MG63 (cell line): ENCODE data around the gene SUZ12. TPM values are rescaled to one million over a fixed set of nuclear protein-coding genes. Genes with fewer than 3 reads are reported as not detected.
"Not testable (repeated sequence)": the region's sequence is repeated elsewhere in the genome, so short reads cannot be mapped to it uniquely, and the experiment has no call there.

ENCODE experiments used
- DNase-seq: peaks from one replicate; pipeline ENCODE4 v3.0.0-alpha.2; 2020
- H3K27me3 ChIP-seq: fragments of 250-450 bp; sonication (Bioruptor Pico); 2 replicates; pipeline ENCODE4 v1.5.1; 2020; ENCODE audit warnings: mild to moderate bottlenecking, moderate library complexity
- H3K36me3 ChIP-seq: fragments of 250-450 bp; sonication (Bioruptor Pico); 2 replicates; pipeline ENCODE4 v1.5.1; 2020; ENCODE audit warnings: mild to moderate bottlenecking, moderate library complexity
- H3K4me3 ChIP-seq: fragments of 250-450 bp; sonication (Bioruptor Pico); 2 replicates; pipeline ENCODE4 v1.5.1; 2020; ENCODE audit warnings: mild to moderate bottlenecking, moderate library complexity
- H3K9me3 ChIP-seq: fragments of 250-450 bp; sonication (Bioruptor Pico); 2 replicates; pipeline ENCODE4 v1.5.1; 2020; ENCODE audit warnings: mild to moderate bottlenecking, moderate library complexity
- total RNA-seq: library from RNA; depleted of rRNA; stranded (reverse); fragments of >200 nt; shearing (Covaris generic); gene quantifications from 2 replicates; pipeline ENCODE4 v1.2.3, GENCODE V29; 2014; ENCODE audit warnings: low replicate concordance; rRNA removed

Gene SUZ12
- total RNA-seq, 1 experiment from 2014 or later, result 39.4 TPM

DNA sequence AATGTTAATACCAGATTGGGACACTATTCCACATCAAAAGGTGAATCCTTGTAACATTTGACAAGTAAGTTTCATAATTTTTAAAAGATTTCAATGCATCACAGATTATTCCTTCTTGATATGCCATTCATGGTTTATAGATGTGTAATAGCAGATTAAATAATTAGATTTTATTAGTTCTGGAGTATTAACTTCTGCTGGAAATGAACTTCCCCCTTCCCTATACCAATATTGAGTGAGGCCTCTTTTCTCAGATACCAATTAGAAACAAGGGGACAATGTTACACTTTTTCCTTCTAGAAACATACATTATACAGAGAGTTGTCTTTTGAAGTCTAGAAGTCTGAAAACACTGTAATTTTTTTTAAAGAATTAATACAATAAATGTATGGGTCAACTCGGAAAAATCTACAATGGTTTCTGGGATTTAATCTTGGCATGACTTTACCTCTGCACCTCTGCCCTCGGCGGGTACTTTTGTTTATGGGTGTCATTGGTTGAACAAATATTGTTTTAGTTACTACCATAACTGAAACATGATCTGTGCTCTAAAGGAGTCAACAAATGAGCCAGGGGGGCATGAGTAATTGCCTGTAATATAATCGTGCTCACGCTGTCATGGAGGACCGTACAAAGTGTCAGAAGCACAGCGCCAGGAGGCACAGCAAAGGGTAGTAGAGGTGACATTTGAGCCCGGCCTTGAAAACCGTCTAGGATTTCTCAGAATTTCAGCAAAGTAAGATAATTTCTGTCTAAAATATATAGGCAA, 78.6 kb downstream of the SUZ12 start:
- no peaks in the 10 kb centered on the region for H3K9me3 ChIP-seq
- no peak overlapping the region for H3K4me3 ChIP-seq
- peak; percentile 59 for DNase-seq
- no peaks in the 10 kb centered on the region for H3K36me3 ChIP-seq
- H3K27me3 ChIP-seq, result no peaks in the 10 kb centered on the region

DNA sequence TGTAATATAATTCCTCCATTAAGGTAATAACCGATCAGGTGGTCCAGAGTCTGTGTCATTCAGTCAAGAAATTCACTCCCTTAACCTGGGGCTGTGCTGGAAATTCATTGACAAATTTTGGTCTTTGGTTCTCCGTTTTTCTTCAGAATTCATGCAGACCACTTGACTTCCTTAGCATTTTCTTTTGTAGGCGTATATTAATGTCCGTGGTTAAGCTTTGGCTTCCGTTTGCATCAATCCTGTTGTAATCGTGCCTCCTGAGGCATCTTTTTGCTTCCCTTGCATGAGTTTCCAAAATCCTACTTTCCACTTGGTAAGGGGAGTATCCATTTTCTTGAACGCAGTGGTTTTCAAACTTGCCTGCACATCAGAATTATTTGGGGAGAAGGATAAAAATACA, 79.4 kb downstream of the SUZ12 start:
- Histone ChIP-seq H3K27me3 (no peaks in the 10 kb centered on the region), H3K4me3 (no peak overlapping the region), H3K9me3 (no peaks in the 10 kb centered on the region), H3K36me3 (no peaks in the 10 kb centered on the region)
- no peak for DNase-seq

DNA sequence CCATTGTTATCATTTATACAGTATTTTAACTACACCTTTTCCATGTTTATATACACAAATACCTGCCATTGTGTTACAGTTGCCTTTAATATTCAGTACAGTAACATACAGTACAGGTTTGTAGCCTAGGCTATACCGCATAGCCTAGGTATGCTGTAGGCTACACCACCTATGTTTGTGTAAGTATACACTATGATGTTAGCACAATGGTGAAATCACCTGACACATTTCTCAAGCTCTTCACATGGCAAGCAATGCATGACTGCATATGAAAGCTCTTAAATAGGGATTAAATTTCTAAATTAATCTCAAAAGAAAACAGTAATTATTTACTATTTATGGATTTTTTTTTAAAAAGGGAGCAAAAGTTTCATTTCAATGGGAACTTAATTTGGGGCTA, 82.4 kb downstream of the SUZ12 start:
- no peak for DNase-seq
- Histone ChIP-seq H3K27me3 (no peaks in the 10 kb centered on the region), H3K4me3 (no peak overlapping the region), H3K9me3 (no peaks in the 10 kb centered on the region), H3K36me3 (no peaks in the 10 kb centered on the region)

DNA sequence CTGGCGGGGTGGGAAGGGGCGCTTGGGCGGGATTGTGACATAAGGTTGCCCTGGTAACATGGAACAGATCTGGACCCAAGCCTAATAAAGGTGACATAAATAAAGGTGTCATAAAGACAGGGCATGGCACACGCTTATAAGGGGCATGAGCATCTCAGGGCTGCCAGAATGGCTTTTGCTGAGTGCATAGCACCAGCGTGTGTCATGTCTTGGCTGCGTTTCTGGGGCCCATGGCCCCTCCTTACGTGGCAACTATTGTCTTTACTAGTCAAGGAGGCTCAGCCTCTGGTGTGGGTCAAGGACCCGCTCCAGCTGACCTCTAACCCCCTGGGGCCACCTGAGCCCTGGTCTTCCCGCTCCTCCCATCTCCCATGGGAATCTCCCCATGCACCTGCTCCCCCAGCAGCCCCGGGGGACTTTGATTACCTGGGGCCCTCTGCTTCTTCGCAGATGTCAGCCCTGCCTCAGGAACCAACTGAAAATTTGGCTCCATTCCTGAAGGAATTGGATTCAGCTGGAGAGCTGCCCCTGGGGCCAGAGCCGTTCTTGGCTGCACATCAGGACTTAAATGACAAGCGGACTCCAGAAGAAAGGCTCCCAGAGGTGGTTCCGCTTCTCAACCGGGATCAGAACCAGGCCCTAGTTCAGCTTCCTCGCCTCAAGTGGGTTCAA, 84.3 kb downstream of the SUZ12 start:
- Histone ChIP-seq H3K36me3 (no peaks in the 10 kb centered on the region), H3K27me3 (no peaks in the 10 kb centered on the region), H3K4me3 (no peak overlapping the region), H3K9me3 (no peaks in the 10 kb centered on the region)
- DNase-seq, result peak; percentile 47

DNA sequence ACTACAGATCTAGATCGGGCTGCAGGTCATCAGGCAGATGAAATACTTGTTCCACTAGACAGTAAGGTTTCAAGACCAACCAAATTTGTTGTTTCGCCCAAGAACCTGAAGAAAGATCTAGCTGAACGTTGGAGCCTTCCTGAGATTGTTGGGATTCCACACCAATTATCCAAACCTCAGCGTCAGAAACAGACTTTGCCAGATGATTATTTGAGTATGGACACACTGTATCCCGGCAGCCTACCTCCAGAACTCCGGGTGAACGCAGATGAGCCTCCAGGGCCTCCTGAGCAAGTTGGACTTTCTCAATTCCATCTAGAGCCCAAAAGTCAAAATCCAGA, 84.8 kb downstream of the SUZ12 start:
- no peak overlapping the region for H3K4me3 ChIP-seq
- H3K27me3 ChIP-seq, result no peaks in the 10 kb centered on the region
- no peaks in the 10 kb centered on the region for H3K36me3 ChIP-seq
- H3K9me3 ChIP-seq, result no peaks in the 10 kb centered on the region
- DNase-seq, result no peak

DNA sequence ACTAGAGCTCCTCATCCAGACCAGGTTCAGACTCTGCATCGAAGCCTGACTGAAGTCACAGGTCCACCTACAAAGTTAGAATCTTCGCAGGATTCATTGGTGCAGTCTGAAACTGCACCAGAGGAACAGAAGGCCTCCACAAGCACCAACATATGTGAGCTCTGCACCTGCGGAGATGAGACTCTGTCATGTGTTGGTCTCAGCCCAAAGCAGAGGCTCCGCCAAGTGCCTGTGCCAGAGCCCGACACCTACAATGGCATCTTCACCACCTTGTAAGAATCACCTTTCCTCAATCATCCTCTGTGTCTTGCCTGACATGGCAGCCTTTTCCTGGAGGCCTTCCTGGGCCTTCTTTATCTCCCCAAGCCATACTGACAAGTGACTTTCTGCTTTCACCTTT, 85.7 kb downstream of the SUZ12 start:
- not testable (repeated sequence) for H3K27me3 ChIP-seq, H3K4me3 ChIP-seq, DNase-seq, H3K36me3 ChIP-seq, H3K9me3 ChIP-seq

DNA sequence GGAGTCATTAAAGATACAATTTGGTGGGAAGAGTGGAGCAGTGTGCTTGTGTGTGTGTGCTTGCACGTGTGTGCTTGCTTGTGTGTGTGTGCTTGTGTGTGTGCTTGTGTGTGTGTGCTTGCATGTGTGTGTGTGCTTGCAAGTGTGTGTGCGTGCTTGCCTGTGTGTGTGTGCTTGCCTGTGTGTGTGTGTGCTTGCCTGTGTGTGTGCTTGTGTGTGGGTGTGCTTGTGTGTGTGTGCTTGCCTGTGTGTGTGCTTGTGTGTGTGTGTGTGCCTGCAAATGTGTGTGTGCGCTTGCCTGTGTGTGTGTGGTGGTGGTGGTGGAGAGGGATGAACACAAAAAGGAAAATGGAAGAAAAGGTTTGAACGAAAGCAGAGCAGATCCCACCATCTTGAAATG, 90.5 kb downstream of the SUZ12 start:
- not testable (repeated sequence) for H3K4me3 ChIP-seq, H3K9me3 ChIP-seq, H3K36me3 ChIP-seq, H3K27me3 ChIP-seq, DNase-seq

DNA sequence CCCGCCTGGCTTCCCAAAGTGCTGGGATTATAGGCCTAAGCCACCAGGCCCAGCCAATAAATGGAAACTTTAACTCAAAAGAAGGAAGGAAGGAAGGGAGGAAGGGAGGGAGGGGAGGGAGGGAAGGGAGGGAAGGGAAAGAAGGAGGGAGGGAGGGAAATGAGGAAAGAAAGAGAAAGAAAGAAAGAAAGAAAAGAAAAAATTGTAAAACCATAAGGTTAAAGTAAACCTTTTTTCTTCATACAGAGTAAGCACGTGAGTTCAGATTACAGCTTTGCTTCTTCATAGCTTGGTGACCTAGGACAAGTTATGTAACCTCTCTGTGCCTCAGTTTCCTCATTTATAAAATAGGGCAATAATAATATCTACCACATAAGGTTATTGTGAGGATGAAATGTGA, 96.4 kb downstream of the SUZ12 start:
- Histone ChIP-seq H3K4me3 (no peak overlapping the region), H3K9me3 (no peaks in the 10 kb centered on the region), H3K36me3 (peaks cover 8% of the 10 kb centered on the region), H3K27me3 (no peaks in the 10 kb centered on the region)
- DNase-seq, result no peak

DNA sequence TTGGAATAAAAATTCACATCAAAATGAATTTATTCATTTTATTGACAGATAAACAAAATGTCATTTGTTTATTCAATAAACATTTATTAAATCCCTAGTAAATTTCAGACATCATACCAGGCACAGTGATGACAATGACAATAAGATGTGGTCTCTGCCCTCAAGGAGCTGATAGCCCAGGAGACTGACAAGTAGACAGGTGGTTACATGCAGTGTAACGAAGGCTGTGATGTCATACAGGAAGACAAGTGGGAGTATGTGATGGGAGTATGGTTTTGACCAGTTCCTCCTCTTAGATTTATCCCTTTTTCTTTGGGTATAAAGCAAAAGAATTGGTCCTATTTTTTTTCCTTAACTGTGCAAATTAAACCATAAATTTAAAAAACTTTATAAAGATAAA, 97.0 kb downstream of the SUZ12 start:
- DNase-seq, H3K4me3 ChIP-seq, H3K36me3 ChIP-seq, H3K27me3 ChIP-seq, H3K9me3 ChIP-seq: not testable (repeated sequence)

DNA sequence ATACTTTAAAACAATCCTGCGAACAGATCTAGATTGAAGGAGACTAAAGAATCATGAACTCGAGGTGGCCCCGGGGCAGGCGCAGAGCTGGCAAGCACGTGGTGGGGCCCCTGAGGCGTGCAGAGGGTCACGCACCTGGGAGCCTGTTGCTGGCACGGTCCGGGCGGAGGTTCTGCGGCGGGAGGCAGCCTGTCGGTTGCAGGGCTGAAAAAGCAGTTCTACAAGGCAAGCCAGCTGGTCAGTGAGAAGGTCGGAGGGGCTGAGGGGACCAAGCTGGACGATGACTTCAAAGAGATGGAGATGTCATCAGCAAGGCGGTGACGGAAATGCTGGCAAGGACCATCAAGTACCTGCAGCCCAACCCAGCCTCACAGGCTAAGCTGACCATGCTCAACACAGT, 103.4 kb downstream of the SUZ12 start:
- not testable (repeated sequence) for H3K9me3 ChIP-seq, DNase-seq, H3K4me3 ChIP-seq, H3K36me3 ChIP-seq, H3K27me3 ChIP-seq

DNA sequence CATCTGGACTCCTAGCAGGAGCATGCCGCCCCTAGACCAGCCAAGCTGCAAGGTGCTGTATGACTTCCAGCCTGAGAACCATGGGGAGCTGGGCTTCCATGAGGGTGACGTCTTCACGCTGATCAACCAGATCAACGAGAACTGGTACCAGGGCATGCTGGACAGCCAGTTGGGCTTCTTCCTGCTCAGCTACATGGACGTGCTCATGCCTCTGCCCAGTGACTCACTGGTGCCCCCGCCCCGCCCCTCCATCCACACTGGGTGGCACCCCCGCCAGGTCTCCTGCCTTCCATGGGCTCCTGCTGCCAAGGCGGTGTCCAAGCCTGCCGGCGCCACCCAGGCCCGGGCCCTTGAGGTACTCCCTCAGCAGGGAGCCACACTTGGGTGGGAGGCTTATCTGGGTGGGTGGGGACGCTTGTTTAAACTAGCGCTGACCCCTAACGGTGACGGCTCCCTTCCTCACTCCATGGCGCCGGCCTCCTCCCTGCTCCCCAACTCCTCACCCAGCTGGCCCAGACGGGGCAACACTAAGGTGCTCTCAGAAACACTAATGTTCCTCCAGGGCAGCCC, 104.6 kb downstream of the SUZ12 start:
- peak; percentile 8 for DNase-seq

DNA sequence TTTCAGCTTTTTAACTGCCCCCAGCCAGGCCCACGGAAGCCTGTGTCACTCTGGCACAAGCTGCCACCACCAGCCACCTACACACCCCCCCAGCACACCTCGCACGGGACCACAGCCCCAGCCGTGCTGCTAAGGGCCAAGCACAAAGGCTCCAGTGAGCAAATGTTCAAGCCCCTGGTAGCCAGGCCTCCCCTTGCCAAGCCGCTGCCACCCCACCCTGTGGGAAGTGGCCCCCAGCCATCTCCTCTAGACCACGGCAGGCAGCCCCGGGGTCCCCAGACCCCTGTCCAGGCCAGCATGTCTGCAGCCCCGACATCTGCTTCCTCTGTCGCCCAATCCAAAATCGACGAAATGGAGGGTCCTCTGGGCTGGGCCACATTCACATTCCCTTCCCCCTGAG, 105.5 kb downstream of the SUZ12 start:
- H3K27me3 ChIP-seq, result not testable (repeated sequence)

More for the DNA sequence above, 104.6 kb downstream of the SUZ12 start:
- not testable (repeated sequence) for H3K27me3 ChIP-seq, H3K36me3 ChIP-seq, H3K4me3 ChIP-seq, H3K9me3 ChIP-seq

DNA sequence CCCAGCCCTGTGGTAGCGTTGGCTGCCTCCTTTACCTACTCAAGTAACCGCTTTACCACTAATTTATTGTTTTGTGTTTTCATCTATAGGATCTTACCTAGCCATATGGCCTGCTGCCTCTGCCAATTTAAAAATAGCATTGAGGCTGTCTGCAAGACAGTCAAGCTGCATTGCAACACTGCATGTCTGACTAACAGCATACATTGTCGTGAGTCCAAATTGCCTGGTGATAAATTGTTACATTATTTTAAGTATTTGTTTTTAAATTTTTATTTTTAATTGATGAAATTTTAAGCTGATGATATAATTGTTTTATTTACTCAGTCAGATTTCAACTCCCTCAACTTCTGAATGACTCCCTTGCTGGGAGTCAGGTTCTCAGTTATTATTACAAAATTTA, 108.8 kb downstream of the SUZ12 start:
- not testable (repeated sequence) for H3K9me3 ChIP-seq, H3K36me3 ChIP-seq, DNase-seq, H3K27me3 ChIP-seq, H3K4me3 ChIP-seq

More for the DNA sequence above, 105.5 kb downstream of the SUZ12 start:
- not testable (repeated sequence) for H3K36me3 ChIP-seq, DNase-seq, H3K4me3 ChIP-seq, H3K9me3 ChIP-seq

DNA sequence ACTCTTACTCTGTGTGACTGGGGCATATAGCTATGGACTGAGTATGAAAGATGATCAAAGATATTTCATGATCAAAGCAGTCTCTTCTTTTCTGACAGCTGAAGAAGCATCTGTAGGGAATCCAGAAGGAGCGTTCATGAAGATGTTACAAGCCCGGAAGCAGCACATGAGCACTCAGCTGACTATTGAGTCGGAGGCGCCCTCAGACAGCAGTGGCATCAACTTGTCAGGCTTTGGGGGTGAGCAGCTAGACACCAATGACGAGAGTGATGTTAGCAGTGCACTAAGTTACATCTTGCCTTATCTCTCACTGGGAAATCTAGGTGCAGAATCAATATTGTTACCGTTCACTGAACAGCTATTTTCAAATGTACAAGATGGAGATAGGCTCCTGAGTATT, 110.9 kb downstream of the SUZ12 start:
- not testable (repeated sequence) for H3K9me3 ChIP-seq, H3K27me3 ChIP-seq, H3K36me3 ChIP-seq, DNase-seq, H3K4me3 ChIP-seq

Other genes with a start within 250 kb of the SUZ12 start
- gene COPRS, start 77.8 kb upstream of the SUZ12 start, total RNA-seq, result 589 and 616 TPM in 2 replicates
- gene UTP6, start 35.3 kb upstream of the SUZ12 start, total RNA-seq, result 106 and 146 TPM in 2 replicates
- 1.8 and 3.3 TPM in 2 replicates for gene LRRC37B, start 70.4 kb downstream of the SUZ12 start, total RNA-seq
- gene RHOT1, start 205.5 kb downstream of the SUZ12 start, total RNA-seq, result 32.5 and 114 TPM in 2 replicates